HG03575 (cell line): ENCODE data around the gene TEX51.

Source experiments
- ATAC-seq: cut with Tn5 transposase; IDR thresholded peaks from one replicate; pipeline ENCODE4 v1.9.1; 2021; ENCODE audit not compliant: unreplicated experiment, insufficient number of reproducible peaks, low FRiP score; ENCODE audit errors: extremely low read depth

Gene TEX51

DNA sequence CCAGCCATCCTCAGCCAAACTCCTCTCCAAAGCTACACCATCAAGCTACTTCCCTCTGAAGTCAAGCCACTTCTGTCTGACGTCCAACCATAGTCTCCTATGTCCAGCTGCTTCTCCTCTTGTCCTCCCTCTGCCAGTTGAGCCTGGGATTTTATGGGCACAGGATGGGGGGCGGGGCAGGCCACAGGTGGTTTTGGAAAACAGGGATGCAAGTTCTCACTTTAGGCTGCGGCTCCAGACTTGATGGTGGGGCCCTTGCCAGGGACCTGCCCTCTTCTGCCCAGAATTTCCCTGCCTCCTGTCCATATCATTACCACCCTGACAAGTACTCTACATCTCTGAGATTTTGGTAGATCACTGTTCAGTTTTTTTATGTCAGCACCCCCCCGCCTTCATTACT, 41.6 kb downstream of the TEX51 start:
- ATAC-seq = no peak

- no peak for ATAC-seq
Observed at GRCh38 chr2:126942427-126943203, 43.9 kb downstream of the TEX51 start.

- ATAC-seq = no peak
Observed at GRCh38 chr2:126943612-126944348, 45.1 kb downstream of the TEX51 start.

DNA sequence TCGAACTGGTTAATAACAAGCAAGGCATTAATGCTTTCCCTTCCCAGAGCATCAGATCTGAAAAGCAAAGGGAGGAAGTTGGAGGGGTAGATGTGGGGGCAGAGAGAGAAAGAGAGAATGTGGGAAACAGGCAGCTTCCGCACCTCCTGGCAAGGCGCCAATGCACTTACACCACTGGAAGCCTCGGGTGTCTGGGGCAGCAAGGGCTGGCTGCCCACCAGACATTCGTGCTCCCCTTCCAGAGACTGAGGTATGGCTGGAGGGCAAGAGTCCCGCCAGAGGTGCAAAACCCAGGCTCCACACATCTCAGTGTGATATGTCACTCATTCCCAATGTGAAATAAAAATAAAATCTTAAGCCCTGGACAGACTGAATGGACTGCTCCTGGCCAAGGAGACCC, 46.4 kb downstream of the TEX51 start:
- no peak for ATAC-seq

GRCh38 chr2:126946318-126947102, 47.8 kb downstream of the TEX51 start:
- ATAC-seq = no peak

DNA sequence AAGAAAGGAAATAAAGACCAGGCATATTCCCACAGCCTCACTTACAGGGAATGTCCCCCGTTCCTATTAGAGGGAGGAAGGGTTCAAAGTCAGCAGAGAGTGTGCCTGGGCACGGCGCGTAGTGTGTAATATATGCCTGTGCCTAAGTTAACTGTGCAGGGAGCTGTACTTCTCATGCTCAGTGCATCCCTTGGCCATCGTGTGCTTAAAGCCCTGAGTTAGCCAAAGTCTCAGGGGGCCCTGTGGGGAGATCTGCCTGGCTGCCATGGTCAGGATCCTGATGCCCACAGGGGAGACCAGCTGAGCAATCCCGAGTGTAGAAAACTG, 48.4 kb downstream of the TEX51 start:
- ATAC-seq = no peak

DNA sequence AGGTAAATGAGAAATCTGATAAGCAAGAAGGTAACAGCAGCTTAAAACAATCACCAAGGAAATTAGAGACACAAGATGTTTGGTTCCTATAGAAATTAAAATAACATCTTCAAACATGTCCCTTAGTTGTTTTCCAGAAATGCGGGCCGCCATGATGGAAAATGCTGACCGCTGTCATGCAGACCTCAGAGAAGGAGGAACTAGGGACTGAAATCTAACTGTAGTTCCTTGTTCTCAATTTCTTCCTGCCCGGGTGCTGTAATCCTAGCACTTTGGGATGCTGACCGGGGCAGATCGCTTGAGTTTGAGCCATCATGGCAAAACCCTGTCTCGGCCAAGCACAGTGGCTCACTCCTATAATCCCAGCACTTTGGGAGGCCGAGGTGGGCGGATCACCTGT, 51.1 kb downstream of the TEX51 start:
- no peak for ATAC-seq

GRCh38 chr2:126950504-126950903, 51.8 kb downstream of the TEX51 start:
- no peak for ATAC-seq
